ENCODE measurements around the gene KLK5.

GRCh38 chr19:51001515-51001914 lies 48.7 kb upstream of the KLK5 start, which contains the start of gene KLK8:
- TF ChIP-seq CTCF (conservative IDR thresholded peaks at IDR 0.05; ENCODE audit: low read length) (no peak), EZH2phosphoT487 (IDR thresholded peaks at IDR 0.05; ENCODE audit: borderline replicate concordance, low read depth, low read length) (no peak)
